GM18909 (cell line): ENCODE data around the gene C1orf21.

ENCODE experiments used
- ATAC-seq: cut with Tn5 transposase; IDR thresholded peaks from one replicate; pipeline ENCODE4 v1.9.1; 2021; ENCODE audit warnings: mild to moderate bottlenecking; ENCODE audit not compliant: unreplicated experiment, poor library complexity

C1orf21 gene

DNA sequence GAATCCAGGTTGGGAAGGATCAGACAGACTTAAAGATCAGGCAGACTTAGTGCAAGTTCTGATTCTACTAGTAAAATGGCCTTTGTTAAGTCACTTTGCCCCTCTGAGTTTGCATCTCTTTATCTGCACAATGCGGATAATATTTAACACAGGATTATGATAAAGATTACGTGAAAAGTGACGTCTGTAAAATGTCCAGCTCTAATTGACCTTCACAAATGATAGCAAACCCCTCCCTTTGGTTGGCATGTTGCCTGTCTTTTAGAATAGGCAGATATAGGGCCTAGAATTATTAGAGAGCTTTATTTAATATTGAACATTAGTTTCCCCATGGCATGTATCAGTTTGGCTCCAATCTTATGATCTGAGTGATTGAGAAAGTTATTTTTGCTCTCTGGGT lies 55.4 kb downstream of the C1orf21 start:
- ATAC-seq: no peak

- ATAC-seq: no peak
These were observed 56.4 kb downstream of the C1orf21 start for GRCh38 chr1:184443201-184443600.

GRCh38 chr1:184443624-184444023 lies 56.8 kb downstream of the C1orf21 start:
- no peak for ATAC-seq

- ATAC-seq: no peak
These were observed 59.2 kb downstream of the C1orf21 start for GRCh38 chr1:184445997-184446396.

DNA sequence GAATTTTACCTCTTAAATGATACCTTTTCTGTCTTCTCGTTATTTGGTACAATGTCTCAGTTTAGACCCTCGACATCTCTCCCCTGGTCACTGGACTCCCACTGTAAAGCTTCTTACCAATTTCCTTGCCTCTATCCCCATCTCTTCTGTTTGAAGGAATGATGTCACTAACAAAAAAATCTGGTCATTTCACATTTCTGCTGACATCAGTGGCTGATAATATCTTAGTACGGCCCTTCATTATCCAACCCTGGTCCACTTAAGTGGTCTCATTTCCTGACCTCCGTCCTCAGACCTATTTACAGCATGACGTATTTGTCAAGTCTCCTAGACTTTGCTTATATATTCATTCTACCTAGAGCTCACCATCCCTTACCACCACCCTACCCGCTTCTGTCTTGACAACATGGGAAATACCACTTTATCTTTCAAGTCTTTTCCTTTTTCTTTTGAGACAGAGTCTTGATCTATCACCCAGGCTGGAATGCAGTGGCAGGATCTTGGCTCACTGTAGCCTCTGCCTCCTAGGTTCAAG lies 60.9 kb downstream of the C1orf21 start:
- no peak for ATAC-seq

DNA sequence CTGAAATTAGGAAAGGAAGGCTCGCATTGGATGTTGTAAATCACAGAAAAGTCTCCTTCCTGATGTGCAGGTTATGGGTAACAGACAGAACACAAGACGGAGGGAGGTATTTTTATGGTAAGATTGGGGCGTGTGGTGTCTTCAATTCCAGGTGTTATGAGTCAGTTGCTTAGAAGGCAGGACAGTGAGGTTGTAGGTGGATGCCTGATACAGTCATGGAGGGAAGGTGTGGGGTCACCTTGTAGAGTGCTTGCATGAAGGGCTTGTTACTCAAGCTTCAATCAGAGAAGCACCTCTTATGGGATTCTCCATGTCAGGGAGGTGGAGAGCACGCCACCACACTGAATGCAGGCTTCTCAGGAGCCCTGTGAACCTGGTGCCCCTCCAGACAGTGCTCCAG lies 63.1 kb downstream of the C1orf21 start:
- no peak for ATAC-seq

DNA sequence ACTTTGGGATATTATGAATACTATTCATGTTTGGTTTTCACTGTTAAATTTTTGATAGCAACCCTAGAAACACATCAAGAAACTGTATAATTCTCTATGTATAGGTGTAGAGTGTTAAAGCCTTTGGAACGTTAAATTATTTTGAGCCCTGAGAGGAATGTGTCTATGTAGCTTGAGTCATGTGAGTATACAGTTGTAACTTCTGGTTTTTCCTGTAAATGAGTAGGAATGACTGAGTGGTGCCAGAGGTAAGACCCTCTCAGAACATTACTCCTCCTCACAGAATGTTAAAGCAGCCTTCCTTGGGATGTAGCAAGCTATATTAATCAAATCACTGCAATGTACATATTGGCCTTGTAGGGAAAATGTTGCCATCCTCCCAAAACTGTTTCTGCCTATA lies 69.0 kb downstream of the C1orf21 start:
- ATAC-seq: no peak

GRCh38 chr1:184456189-184456588 lies 69.4 kb downstream of the C1orf21 start:
- no peak for ATAC-seq

GRCh38 chr1:184457500-184457899 lies 70.7 kb downstream of the C1orf21 start:
- no peak for ATAC-seq

DNA sequence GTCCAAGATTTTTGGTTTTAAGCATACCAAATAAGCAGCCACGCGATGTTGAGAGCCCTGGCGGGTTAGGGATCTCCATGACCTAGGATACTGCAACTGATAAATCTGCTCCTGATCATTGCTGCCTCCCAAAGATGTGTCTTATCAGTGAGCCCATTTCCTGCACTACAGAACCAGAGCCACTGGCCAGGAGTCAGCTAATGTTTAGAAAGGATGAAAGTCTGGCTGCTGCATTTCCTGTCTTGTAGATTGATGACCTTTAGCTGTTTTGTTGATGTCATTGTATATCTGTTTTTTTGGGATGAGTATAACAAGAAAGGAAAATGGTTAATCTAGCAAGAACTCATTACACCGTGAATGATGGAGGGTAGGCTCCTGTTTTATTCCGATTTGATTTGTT lies 74.5 kb downstream of the C1orf21 start:
- ATAC-seq: no peak

DNA sequence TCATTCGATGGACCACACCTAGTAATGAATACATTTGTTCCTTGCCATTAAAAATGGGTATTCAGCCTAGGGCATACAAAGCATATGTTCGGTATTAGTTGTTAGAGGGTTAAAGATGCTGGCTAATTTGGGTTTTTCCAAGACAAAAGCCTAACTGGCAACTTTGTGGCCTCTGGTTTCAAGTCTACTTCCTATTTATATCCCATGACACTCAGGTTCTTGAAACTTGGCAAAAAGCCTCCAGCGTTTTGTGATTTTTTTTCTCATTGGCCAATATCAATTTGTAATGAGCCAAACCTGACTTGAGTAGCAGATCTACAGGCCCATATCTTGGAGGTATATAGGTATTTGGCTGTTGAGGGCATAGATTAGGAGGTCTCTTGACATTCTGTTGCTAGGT lies 75.3 kb downstream of the C1orf21 start:
- no peak for ATAC-seq

DNA sequence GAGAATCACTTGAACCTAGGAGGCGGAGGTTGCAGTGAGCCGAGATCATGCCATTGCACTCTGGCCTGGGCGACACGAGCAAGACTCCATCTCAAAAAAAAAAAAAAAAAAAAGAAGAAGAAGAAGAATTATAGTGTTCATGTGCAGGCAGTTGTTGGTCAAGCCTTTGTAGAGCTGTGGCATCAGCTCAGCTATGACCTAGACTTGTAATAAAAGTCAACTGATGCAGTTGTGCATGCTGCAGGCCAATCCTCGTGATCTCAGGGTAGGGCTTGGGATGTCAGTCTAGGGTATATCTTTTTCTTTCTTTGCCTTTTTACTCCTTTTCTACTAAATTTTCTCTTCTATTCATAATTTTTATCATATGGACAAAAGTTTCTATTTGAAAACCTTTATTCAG lies 76.2 kb downstream of the C1orf21 start:
- no peak for ATAC-seq

GRCh38 chr1:184463680-184464079 lies 76.9 kb downstream of the C1orf21 start:
- ATAC-seq: no peak

- ATAC-seq: no peak
These were observed 77.9 kb downstream of the C1orf21 start for GRCh38 chr1:184464757-184465156.

GRCh38 chr1:184465489-184466146 lies 78.8 kb downstream of the C1orf21 start:
- ATAC-seq: no peak

DNA sequence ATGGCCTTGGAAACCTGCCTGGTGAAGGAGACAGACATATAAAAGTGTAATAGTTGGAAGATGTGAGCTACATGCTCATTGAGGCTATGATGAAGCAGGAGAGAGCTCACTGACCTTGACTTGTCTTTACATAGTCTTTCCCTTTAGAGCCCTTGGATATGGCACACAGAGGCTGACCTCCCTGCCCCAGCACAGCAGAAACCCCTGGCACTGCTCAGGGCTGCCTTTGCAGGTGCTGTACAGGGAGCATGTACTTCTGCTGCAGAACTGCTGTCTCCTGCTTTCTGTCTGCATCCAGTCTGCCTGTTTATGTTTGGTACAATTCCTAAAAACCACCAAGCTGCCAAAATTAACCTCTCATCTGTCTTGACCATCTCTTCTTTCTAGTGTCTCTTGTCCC lies 80.5 kb downstream of the C1orf21 start:
- ATAC-seq: no peak

GRCh38 chr1:184469396-184469795 lies 82.6 kb downstream of the C1orf21 start:
- no peak for ATAC-seq

DNA sequence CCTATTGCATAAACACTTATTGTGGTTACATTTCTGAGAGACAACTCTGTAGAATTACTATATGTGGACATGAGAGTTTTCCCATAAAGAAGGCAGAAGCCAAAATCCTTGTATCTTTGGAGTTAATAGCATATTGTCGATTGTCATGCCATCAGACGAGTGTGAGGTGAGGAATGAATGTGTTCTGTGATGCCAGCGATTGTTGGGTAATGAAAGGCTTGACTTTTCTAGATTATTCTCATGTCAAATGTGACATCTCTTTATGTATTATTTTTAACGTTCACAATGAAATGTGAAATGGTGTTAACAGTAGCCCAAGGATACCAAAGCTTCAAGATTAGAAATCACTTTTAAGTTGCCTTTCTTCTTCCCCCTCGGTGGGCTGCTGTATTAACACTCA lies 84.9 kb downstream of the C1orf21 start:
- ATAC-seq: no peak

DNA sequence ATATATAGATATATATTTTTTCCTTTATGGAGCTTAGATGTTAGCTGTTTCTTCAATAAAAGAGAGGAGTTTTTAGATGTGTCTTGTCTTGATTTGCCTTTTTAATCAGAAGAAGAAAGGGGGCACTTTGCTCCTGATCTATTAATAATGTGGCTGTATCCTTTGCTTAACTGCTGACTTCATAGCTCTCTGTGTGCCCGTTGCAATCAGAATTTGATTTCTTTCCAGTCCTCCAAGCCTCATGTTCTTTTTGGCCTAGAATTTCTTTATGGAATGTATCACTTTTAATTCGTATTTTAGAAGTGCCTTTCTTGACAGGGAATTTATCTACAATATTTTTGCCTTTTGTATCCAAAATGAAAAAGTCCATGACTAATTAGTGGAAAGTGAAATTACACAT lies 85.3 kb downstream of the C1orf21 start:
- no peak for ATAC-seq

- ATAC-seq: no peak
These were observed 86.5 kb downstream of the C1orf21 start for GRCh38 chr1:184473176-184473966.

DNA sequence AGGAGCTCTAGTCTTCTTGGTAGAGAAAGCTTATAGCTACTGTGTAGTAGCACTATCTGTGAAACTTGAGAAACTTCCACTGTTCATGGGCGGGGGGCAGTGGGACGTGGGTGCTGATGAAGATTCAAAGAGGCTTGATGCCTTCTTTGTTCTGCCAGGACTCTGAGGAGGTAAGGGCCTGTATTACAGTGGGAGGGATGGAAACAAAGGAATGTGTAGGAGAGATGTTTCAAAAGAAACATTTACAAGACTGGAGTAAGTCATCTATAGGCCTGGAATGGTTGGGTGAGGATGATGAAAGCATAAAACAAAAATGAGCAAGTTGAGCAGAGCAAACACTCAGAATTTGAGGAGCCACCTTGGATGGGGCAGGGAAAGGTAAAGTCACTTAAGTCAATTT lies 89.4 kb downstream of the C1orf21 start:
- ATAC-seq: no peak
